GM19395 (cell line): ENCODE measurements around the gene TRAPPC3.

Experiments
- ATAC-seq: cut with Tn5 transposase; IDR thresholded peaks from one replicate; pipeline ENCODE4 v1.9.1; 2021; ENCODE audit warnings: mild to moderate bottlenecking, moderate library complexity; ENCODE audit not compliant: unreplicated experiment

Gene TRAPPC3

GRCh38 chr1:36088265-36088576, 61.1 kb downstream of the TRAPPC3 start:
- ATAC-seq, result peak; percentile 25

GRCh38 chr1:36087233-36088123, 61.8 kb downstream of the TRAPPC3 start:
- no peak for ATAC-seq
